Stimulated activated CD4-positive, alpha-beta T cell treated with anti-CD3 and anti-CD28 coated beads, Interleukin-4, amount 100 ng/mL, for 4 hours (primary cell): ENCODE measurements around the gene PTGER2.

ENCODE experiments used
- DNase-seq, 2 experiments: peaks; one replicate each; pipeline ENCODE4 v3.0.0-alpha.2; 2020

Gene PTGER2

DNA sequence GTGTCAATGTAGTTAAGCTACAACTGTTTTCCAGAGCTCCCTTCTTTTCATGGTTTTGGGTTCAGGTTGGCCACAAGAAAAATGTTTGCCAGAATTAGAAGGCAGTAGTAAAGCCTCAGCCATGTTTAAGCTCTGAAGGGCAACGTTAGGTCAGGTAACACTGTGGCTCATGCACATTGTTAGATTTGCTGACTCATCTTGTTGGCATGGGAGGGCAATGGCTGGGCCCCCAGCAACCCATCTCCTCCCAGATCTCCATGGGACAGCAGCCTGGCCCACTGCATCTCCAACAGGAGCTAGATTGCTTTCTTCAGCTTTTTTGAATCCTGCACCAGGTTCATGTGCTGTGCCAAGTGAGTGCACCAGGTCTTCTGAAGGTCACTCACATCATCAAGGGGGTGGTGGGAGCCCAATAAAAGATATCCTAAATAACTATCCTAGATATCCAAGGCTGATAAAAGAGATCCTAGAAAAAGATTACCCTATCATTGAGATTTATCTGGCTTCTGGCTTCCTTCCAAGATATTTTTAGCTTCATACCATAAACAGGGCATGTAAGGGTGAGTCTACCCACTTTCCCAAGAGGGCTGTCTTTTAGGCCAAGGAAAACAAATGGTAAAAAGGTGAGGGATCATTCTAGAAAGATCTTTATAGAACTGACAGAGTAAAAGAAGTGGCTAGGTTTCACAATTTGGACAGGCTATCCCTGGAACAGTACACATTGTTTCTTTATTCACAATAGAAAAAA lies 28.9 kb downstream of the PTGER2 start:
- no peak for DNase-seq

DNA sequence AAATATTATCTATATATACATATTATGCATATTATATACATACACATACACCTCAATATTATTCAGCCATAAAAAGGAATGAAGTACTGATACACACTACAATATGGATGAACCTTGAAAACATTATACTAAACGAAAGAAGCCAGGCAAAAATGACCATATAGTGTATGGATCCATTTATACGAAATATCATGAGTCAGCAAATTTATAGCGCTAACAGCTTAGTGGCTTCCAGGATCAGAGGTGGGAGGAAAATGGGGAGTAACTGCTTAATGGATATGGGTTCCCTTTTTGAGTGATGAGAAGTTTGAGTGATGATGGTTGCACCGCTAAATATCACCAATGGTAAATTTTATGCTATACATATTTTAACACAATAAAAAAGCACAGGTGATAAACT lies 32.7 kb downstream of the PTGER2 start:
- DNase-seq = no peak

DNA sequence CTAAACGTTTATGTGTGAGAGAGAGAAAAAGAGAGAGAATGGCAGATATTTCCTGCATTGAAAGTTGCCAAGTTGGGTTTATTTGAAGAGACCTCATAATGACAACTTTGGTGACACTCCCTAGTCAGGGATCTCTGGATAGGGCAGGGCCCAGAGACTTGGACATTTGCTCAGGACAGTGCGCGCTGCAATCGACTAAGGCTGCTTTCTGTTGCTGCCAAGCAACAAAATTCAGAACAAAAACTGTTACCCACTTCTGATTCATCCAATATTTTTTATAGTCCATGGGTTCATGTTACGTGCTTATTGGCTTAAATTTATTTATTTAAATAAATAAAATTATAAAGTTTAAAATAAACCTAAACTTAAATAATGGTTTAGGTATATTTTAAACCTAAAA lies 34.2 kb downstream of the PTGER2 start:
- DNase-seq = no peak

DNA sequence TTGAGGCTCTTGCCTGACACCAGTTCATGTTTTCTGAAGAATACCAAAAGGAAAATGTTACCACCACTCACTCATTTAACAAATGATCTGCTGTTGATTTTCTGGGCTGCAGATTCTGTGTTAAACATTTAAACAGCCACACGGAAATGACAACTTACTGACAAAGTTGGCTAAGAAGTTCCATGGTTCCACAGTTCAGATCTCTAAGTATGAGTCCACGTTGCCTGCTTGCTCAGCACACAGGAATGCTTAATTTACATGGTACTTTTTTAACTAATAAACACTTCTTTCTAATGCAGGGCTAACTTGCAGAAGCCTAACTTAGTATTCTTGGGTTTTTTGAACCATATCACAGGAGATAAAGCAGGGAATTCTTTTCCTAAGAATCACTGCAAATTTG lies 34.7 kb downstream of the PTGER2 start:
- DNase-seq = no peak

DNA sequence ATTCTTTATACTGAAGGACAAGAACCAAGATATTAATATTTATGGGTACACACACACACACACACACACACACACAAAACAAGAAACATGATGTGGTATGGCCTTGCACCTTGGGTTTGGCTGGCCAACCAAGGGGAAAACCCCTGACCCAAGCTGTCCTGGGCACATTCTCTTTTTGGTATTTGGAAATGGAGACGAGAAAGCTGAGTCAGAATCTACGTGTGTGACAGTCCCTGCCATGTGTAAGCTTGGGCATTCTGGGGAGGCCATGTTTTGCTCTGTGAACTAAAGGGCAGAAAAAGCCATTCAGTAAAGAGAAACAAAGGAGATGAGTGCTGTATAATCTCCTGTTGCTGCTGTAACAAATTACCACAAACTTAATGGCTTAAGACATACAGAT lies 35.6 kb downstream of the PTGER2 start:
- DNase-seq = no peak

DNA sequence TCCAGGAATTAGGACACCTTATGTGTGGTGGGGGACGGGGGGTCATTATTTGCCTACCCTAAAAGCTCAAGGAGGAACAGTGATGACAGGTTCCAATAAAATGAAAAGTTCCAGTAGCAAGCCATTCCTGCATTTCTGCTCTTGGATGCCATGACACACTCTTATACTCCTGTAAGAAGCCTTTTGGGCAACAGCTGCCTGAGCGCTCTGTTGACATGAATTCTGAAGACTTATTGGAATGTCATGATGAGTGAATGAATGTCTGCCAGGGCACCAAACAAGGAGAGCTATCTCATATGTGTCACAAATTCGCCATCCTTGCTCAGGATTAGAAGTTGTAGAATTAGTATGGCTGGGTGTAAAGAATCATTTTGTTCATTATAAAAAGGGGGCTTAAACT lies 36.3 kb downstream of the PTGER2 start:
- no peak for DNase-seq

DNA sequence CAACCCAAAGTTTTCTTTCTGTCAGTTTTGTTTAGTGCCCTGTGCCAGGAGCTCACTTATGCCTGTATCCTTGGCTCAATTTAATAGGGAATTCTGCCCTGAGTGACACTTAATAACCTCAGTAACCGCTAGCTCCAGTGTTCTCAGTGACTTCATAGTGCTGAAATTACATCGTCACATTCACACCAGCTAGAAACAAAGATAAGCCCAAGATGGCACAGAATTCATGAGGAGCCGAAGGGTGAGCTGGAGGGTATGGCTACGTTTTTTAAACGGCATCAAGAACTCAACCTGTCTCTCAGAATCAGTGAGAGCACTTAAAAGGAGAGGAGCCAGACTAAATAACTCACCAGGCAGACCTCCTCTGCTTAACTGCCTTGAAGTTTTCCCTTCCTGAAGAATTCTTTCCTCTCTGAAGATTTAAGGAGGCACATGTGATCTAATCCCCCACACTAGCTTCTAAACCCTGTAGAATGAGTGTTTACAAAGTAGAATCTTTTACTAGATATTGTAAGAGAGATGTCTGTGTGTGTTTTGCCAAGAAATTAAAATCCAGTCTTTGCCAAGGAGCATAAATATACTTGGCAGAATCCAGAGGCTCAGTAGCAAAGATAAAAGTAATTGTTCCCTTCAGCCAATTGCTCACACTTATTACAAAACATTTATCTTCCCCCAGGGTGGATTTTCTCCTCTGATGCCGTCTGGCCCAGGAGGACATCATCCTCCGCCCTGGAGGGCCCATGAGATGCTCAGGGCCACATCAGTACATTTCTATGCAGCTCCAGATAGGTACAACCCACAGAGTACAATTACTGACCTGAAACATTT lies 37.3 kb downstream of the PTGER2 start:
- no peak for DNase-seq

DNA sequence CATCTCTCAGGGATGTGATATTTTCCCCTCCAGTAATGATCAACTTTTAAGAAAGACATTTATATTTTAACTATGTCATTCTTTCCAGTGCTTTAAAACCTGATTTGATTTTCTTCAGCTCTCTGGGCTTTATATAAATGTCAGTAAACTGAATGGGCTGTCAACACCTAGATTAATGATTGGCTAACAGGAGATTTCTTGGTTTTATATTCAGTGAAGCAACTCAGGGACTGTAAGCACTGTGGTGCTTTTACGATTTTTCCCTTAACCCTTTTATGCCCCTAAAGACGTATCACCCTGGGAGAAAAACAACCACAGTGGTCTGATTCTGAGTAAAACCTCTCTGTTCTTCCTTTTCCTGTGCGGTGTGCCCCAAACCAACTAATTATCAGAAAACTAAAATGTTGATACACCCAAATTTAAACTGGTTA lies 38.0 kb downstream of the PTGER2 start:
- DNase-seq = no peak

DNA sequence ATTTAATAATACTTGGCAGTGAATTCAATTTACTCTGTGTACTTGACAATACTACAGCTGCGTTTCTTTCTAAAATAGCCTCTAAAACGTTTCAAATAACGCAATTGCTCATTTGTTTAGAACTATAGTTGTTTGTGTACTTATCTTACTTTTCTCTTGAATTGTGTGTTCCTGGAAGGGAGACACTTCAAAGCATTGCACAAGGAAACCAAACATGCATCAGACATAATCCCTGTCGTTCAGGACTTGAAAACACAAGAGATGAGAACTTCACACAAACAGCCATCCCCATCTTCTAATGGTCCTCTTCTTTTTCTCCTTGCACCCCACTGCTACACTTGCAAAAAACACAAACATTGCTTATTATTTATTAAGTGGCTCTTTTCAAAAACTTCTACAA lies 38.5 kb downstream of the PTGER2 start:
- no peak for DNase-seq

DNA sequence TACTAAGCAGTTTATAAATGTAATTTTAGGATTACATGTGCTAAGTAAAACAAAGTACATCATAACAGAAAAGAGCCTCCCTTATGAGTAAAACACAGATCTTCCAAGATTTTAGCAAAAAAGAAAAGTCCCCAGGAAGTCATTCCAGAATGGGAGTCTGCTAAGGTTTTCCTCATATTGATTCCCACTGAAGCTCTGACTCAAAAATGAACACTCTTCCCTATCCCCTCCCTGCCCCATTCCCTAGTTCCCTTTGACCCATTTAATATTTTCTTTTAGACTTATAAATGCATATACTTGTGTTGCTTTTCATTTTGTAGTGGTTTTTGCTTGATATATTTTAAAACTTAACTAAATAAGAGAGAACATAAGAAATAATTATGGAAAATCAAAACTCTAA lies 40.1 kb downstream of the PTGER2 start:
- no peak for DNase-seq

DNA sequence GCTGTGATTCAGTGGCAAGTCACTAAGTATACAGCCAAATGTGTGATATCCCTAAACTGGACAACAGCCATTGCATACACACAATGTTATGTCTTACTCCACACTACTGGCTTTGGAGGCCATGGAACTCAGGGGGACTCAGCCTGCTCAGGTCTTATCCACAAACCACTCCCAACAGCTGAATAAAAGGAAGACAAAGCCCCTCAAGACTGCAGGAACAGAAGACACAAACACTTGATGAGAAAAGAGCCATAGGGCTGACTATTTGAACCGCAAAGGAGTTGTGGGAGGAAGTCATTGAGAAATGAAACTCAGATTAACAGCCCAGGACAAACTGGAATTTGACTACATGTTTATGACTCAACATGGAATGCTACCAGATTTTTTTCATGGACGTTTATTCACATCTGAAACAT lies 40.9 kb downstream of the PTGER2 start:
- DNase-seq = no peak

DNA sequence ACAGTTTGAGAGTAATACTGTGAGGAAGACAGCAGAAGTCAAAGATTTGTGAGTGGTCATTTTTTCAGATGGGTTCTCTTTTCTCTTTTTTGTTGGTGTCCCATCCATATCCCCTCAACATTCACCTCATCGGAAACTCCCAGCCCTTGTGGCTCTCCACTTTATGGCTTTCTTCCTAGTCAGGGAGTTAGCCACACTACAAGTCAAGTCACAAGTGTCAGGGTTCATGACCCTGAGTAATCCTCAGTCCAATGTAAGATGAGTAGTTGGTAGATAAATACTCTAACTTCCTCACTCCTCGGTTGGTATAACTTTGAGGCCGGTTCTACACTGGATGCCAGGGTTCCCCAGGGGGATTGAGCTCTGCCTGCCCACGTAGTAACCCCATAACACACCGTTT lies 41.4 kb downstream of the PTGER2 start:
- no peak for DNase-seq

DNA sequence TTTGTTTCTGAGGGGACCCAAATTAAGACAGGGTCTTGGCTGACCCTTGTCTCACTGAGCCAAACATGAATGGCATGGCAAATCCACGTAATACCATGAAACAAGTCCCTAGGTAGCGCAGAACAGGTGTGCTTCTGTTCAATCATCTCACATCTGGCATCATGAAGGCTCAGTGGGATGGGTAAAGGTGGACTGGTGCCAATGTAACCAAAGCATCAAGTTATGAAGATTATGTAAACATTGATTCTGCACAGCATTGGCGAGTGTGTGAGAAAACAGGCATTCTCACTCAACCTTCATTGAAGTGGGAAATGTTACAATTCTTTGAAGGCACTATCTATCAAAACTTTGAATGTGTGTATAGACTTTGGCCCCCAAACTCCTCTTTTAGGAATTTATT lies 41.9 kb downstream of the PTGER2 start:
- no peak for DNase-seq

DNA sequence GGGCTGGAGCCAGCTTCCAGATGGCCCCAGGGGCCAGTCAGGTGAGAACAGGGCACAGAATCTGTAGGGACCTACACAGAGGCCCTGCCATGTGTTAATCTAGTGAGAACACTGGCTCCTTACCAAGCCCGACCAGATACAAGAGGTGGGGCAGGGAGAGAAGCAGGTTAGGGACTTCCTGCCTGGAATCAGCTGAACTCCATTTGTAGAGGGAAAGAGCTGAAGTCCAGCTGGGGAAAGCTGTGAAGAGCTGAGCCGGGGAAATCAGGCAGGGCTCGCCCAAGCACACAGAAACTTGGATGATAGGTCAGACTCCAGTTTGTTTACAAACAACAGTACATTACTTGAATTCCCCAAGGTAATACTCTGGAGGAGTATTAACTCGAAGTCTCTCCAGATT lies 46.7 kb downstream of the PTGER2 start:
- no peak for DNase-seq

DNA sequence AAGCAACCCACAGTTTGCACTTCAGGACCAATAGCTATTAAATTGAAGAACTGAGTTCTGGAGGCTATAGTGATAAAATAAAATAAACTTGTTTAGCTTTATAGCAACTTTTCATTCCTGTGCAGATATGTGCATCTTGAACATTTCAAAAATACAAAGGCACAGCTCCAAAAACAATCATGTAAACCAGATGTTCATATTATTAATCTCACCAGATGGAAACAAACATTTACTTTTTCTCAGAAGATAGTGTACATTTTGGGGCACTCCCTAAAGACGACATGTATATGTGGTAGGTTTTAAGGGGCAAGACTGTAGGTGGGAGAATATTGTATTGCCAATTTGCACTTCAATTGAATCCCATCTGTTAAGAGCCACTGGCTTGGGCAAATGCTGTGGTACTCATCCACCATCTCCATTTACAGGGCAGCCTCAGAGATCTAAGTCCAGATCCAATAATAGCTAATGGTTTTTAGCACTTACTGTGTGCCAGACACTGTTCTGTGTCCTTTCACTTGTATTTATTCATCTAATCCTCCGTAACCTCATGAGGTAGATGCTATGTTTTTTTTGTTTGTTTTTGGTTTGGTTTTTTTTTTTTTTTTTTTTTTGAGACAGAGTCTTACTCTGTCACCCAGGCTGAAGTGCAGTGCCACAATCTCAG lies 49.1 kb downstream of the PTGER2 start:
- no peak for DNase-seq

DNA sequence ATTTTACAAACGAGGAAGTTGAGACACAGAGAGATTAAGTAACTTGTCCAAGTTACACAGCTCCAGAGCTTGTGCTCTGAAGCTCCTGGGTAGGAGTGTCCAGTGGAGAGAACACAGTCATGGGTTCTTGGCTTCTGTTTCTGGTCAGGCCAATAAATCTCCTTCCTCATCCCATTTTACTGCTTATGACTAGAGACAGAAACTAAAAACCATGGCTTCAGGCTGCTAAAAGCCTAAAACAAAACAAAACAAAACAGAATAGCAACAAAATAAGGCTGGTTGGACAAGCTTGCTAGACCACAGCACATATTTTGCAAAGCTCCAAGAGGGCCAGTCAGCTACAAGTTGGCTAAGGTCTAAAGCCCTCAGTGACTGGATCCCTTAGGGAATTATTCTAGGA lies 49.8 kb downstream of the PTGER2 start:
- DNase-seq = no peak

DNA sequence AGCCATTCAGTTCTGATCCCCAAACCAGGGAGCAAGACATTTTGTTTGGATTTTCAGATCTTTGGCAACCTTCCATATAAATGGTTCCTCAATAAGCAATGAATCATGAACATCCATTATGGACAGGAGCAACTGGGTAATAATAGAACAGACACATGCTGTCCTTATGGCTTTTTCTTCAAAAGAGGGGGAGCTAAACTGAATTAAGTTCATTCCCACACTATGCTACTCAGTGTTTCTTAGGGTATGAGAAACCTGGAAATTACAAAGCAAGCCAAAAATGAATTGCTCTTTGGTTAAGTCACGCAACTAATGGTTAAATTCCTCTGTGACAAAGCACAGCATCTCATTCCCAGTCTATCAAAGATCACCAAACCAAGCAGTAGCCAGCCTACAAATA lies 51.0 kb downstream of the PTGER2 start:
- DNase-seq = no peak

DNA sequence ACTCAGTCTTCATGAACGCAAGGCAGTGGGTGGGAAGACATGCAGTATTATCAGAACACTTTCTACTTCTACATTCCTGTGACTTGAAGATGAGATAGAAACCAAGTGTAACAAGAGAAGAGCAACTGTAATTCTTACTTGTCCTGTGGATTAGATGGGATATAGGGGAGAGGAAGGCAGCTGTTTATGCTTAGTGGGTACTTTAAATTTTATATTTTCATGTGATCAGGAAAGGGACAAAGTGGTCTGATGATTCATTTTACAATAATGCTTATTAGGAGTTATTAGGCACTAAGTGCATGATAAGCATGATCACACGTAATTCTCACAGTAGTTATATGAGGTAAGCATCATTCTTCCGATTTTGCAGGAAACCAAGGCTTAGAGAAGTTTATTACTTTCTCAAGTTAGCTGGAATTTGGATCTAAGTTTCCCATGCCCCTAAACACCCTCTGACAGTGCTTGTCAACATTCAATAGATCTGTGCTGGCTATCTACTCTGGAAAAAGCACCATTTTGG lies 52.7 kb downstream of the PTGER2 start:
- DNase-seq = no peak

DNA sequence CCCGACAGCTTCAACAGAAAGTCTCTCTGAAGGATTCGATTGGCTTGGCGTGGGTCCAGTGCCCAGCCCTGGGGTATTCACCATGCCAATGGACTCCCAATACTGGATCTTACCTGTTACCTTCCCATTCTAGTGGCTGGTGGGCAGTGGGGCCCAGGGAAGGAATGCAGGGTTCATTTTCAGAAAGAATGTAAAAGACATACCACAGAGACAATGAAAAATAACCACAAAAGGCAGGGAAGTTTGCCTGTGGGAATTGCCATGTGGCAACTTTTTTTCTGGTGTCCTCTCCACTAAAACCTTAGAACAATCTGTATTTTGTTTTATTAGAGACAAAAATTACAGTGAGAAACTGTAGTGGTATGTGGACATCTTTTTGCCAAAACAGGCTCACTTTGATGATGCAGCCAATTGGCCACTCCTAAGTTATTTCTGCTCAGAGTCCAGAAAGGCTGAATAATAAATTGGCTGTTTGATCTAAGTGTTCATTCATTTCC lies 55.2 kb downstream of the PTGER2 start:
- DNase-seq = no peak

DNA sequence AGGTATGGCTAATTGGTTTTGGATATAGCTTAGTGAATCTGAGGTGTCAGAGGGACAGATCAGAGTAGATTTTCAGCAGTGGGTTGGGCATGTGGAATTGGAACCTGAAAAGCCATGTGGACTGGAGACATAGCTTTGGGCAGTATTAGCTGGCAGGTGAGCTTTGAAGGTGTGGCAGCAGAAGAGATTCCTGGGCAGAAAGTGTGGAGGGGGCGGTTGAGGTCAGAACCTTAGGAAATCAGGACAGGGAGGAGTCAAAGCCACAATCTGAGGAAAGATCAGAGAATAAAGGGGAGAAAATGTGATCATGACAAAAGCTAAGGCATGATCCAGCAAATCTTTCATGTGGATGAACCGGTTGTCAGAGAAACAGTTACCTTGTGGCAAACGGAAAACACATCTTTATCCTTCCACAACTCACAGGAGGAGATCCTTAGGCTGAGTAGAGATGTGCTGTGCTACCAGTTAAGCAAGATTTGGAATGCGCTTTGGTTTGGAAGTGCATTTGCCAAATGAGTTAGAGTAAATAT lies 56.4 kb downstream of the PTGER2 start:
- DNase-seq = no peak

DNA sequence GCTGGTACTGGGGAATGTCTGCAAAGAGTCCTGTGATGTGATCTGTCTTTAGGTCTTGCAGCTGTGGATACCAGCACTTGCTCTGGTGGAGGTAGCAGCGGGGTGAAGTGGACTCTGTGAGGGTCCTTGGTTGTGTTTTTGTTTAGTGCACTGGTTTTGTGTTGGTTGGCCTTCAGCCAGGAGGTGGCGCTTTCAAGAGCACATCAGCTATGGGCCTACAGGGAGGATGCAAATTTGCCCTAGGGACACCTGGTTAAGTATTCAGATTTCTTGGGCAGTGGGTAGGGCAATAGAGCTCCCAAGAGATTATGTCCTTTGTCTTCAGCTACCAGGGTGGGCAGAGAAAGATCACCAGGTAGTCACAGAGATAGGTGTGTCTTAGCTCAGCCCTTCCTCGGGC lies 63.8 kb downstream of the PTGER2 start:
- DNase-seq = no peak
